HEK293T (cell line): ENCODE measurements around the gene SHQ1.

Source experiments
- CTCF ChIA-PET: fragments of 350-600 bp; formaldehyde crosslinking; extraction: SDS; loops from one replicate; lab custom pipeline; 2021; ENCODE audit warnings: antibody characterized with exemption, inconsistent platforms; lab: Yijun Ruan, JAX
- POLR2A ChIA-PET: fragments of 350-600 bp; formaldehyde crosslinking; extraction: SDS; loops from one replicate; lab custom pipeline; 2020; ENCODE audit warnings: antibody characterized with exemption, inconsistent platforms; lab: Yijun Ruan, JAX
- DNase-seq: peaks from one replicate; pipeline ENCODE4 v3.0.0; 2012; ENCODE audit warnings: mixed read lengths; ENCODE audit errors: extremely low spot score
- ARNT ChIP-seq: fragments of 450-650 bp; IDR thresholded peaks from 2 replicates; pipeline ENCODE4 v1.6.1; 2017; ENCODE audit warnings: mild to moderate bottlenecking
- BHLHE40 ChIP-seq: fragments of 450-650 bp; IDR thresholded peaks from 2 replicates; pipeline ENCODE4 v1.6.1; 2016; ENCODE audit warnings: mild to moderate bottlenecking, moderate library complexity, borderline replicate concordance
- CTBP1 ChIP-seq: fragments of 450-650 bp; IDR thresholded peaks from 2 replicates; pipeline ENCODE4 v1.6.1; 2016; ENCODE audit warnings: borderline replicate concordance
- ELF4 ChIP-seq: fragments of 450-650 bp; IDR thresholded peaks from 2 replicates; pipeline ENCODE4 v1.6.1; 2017; ENCODE audit warnings: antibody characterized with exemption
- FOXA1 ChIP-seq: fragments of 450-650 bp; IDR thresholded peaks from 2 replicates; pipeline ENCODE4 v1.6.1; 2016; ENCODE audit warnings: mild to moderate bottlenecking
- FOXK2 ChIP-seq: fragments of 450-650 bp; IDR thresholded peaks from 2 replicates; pipeline ENCODE4 v1.6.1; 2016; ENCODE audit warnings: mild to moderate bottlenecking
- FOXM1 ChIP-seq: fragments of 450-650 bp; IDR thresholded peaks from 2 replicates; pipeline ENCODE4 v1.6.1; 2017; ENCODE audit warnings: mild to moderate bottlenecking, borderline replicate concordance
- HDGF ChIP-seq: fragments of 450-650 bp; IDR thresholded peaks from 2 replicates; pipeline ENCODE4 v1.6.1; 2017; ENCODE audit warnings: antibody characterized with exemption, borderline replicate concordance
- L3MBTL2 ChIP-seq: fragments of 450-650 bp; conservative IDR thresholded peaks from 2 replicates; pipeline ENCODE4 v1.6.1; 2016; ENCODE audit warnings: mild to moderate bottlenecking
- NFRKB ChIP-seq: fragments of 450-650 bp; IDR thresholded peaks from 2 replicates; pipeline ENCODE4 v1.6.1; 2016; ENCODE audit warnings: mild to moderate bottlenecking, moderate library complexity
- PKNOX1 ChIP-seq: fragments of 450-650 bp; IDR thresholded peaks from 2 replicates; pipeline ENCODE4 v1.6.1; 2016
- SP1 ChIP-seq: fragments of 450-650 bp; IDR thresholded peaks from 2 replicates; pipeline ENCODE4 v1.6.1; 2017
- SUZ12 ChIP-seq: fragments of 450-650 bp; IDR thresholded peaks from 2 replicates; pipeline ENCODE4 v1.6.1; 2016; ENCODE audit warnings: mild to moderate bottlenecking
- TARDBP ChIP-seq: fragments of 450-650 bp; IDR thresholded peaks from 2 replicates; pipeline ENCODE4 v1.6.1; 2016
- ZNF384 ChIP-seq: fragments of 450-650 bp; IDR thresholded peaks from 2 replicates; pipeline ENCODE4 v1.6.1; 2016

Gene SHQ1

GRCh38 chr3:72847751-72848702, at the start of gene SHQ1:
SHQ1 (minus strand) TSS chr3:72848445; CDS start chr3:72848340, 105 bp downstream.
- TF ChIP-seq HDGF: no peak
- TF ChIP-seq FOXA1: no peak
- TF ChIP-seq L3MBTL2: peak; percentile 99
- TF ChIP-seq TARDBP: no peak
- TF ChIP-seq PKNOX1: no peak
- no peak for TF ChIP-seq SUZ12
- peak; percentile 79; the same call in 1 of the 2 replicates for TF ChIP-seq ELF4
- no peak for TF ChIP-seq BHLHE40
- CTCF ChIA-PET: no interaction called here
- DNase-seq: peak; percentile 94
- POLR2A ChIA-PET: no interaction called here

GRCh38 chr3:72897758-72898007, 49.4 kb upstream of the SHQ1 start:
- DNase-seq: no peak
- no peak for TF ChIP-seq CTBP1
- no peak for TF ChIP-seq FOXM1
- no peak for TF ChIP-seq SUZ12
- ChIA-PET POLR2A (interaction anchor here (1.3 kb wide), 1 partner anchor 10 kb away, joined by 3 read pairs; the partner anchor contains the start of gene GXYLT2), CTCF (no interaction called here)

- DNase-seq: no peak
- ChIA-PET POLR2A (interaction anchor here (1.3 kb wide), 1 partner anchor 9 kb away, joined by 3 read pairs; the partner anchor contains the start of gene GXYLT2), CTCF (no interaction called here)
- TF ChIP-seq HDGF (no peak), PKNOX1 (0 out of 2 replicates have a peak, but pooled peaks have one; percentile 1), CTBP1 (no peak), SP1 (no peak), FOXK2 (no peak), NFRKB (no peak), L3MBTL2 (0 out of 2 replicates have a peak, but pooled peaks have one; percentile 5), ZNF384 (no peak), SUZ12 (no peak), ELF4 (no peak), FOXM1 (no peak)
Observed at GRCh38 chr3:72896996-72897757, 48.9 kb upstream of the SHQ1 start.

DNA sequence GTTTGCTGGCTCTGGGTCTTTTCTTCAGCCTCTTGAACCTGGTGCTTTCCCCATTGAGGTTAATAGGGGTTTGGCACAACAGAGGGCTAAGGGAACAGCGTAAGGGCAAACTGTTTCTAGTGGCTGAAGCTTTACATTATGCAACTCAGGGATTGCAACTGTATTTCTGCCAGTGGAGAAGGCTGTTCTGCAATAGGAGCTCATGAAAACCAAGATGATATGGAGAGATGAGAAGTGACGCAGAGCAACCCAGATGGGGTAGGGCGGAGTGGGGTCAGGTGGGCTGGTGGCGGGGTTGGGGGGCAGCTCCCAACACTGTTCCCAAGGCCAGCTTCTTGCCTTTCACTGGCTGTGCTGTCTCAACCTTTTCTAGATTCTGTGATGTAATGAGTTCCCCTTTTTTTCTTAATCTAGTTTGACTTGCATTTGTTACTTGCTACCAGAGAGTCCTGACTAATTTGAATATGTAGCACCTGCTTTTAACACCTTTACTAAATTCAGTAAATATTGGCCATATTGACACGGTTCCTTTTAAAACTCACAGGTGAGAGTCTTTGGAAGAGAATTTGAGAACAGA, 46.8 kb upstream of the SHQ1 start:
- TF ChIP-seq TARDBP (no peak), FOXA1 (no peak), SUZ12 (no peak), ZNF384 (no peak), BHLHE40 (no peak), L3MBTL2 (no peak), HDGF (no peak), ELF4 (no peak), FOXM1 (no peak), ARNT (no peak)
- POLR2A ChIA-PET: no interaction called here
- DNase-seq: no peak
- CTCF ChIA-PET: interaction anchor here (0.7 to 1.1 kb wide), 2 partner anchors 44 to 161 kb away, joined by 3 read pairs; no protein-coding TSS in a partner anchor

DNA sequence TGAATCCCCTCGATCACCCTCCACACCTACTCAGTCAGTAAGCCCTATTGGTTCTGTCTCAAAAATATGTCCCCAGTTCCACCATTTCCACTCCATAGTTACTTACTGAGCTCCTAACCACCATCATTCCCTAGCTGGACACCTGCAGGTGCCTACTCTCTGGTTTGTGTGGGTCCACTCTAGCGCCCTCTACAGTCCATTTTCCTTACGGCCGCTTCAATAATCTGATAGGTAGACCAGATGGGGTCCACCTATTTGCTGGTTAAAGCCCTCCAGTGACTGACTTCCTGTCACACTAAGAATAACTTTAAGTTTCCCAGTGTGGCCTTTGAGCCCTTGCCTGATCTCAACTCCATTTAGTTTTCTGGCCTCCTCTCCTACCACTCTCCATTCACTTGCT, 44.6 kb upstream of the SHQ1 start:
- DNase-seq: peak; percentile 43
- ChIA-PET CTCF (interaction anchor here (0.7 kb wide), 1 partner anchor 567 kb away, joined by 3 read pairs; no protein-coding TSS in a partner anchor), POLR2A (no interaction called here)
- no peak for TF ChIP-seq FOXM1
- TF ChIP-seq NFRKB: no peak
- TF ChIP-seq TARDBP: no peak
- no peak for TF ChIP-seq ARNT
- no peak for TF ChIP-seq FOXA1
- TF ChIP-seq SP1: no peak
- TF ChIP-seq BHLHE40: no peak
- TF ChIP-seq SUZ12: no peak
- TF ChIP-seq HDGF: no peak

- ChIA-PET POLR2A (no interaction called here), CTCF (interaction anchor here (0.6 to 1.4 kb wide), 4 partner anchors 17 to 567 kb away, joined by 3 read pairs; no protein-coding TSS in a partner anchor)
- DNase-seq: no peak
- TF ChIP-seq TARDBP (no peak), ARNT (no peak), CTBP1 (no peak), FOXM1 (no peak), BHLHE40 (no peak), L3MBTL2 (no peak), ELF4 (no peak), FOXA1 (no peak), NFRKB (no peak), ZNF384 (no peak), PKNOX1 (no peak), FOXK2 (no peak), HDGF (no peak)
Observed at GRCh38 chr3:72892081-72892775, 44.0 kb upstream of the SHQ1 start.
